GM10248 (cell line): Measurements from ENCODE around the gene CSGALNACT2.
"Not testable (repeated sequence)": the region's sequence is repeated elsewhere in the genome, so short reads cannot be mapped to it uniquely, and the experiment has no call there.

Source experiments
- CTCF ChIA-PET: fragments of 300-600 bp; sonication (Branson Sonifier 250); formaldehyde crosslinking; extraction: SDS; loops from one replicate; lab custom pipeline; 2021; ENCODE audit warnings: antibody characterized with exemption; lab: Yijun Ruan, JAX
- POLR2A ChIA-PET: fragments of 350-650 bp; sonication (Branson Sonifier 250); formaldehyde crosslinking; extraction: SDS; loops from one replicate; lab custom pipeline; 2020; ENCODE audit warnings: antibody characterized with exemption; lab: Yijun Ruan, JAX
- DNase-seq: peaks from one replicate; pipeline ENCODE4 v3.0.0; 2012; ENCODE audit errors: extremely low spot score
- TF ChIP-seq, protein P1 (sequence below): IDR thresholded peaks from 2 replicates; pipeline ENCODE4 v1.5.1; 2012; ENCODE audit warnings: mild to moderate bottlenecking, low read depth; ENCODE audit errors: extremely low read depth, missing control alignments, control extremely low read depth

The CSGALNACT2 gene

DNA sequence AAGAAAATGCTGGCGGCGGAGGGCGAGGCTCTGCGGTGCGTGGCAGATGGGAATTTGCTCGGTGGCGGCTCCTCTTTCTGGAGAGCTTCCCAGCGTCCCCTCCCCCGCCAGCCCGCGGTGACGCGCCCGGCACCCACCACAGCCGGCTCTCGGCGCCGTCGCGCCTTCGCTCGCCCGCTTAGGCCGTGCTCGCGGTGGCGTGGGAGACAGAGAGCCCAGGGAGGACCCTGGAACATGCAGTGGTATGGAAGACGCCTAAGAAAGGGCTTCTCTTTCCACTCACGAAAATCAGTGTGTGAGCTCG, 576 bp upstream of the CSGALNACT2 start:
- ChIA-PET POLR2A (interaction anchor here (0.6 to 1.1 kb wide), 2 partner anchors 16 to 27 kb away, joined by 3 read pairs; no protein-coding TSS in a partner anchor), CTCF (interaction anchor here (2.2 kb wide), 1 partner anchor 64 kb away, joined by 8 read pairs; no protein-coding TSS in a partner anchor)
- TF ChIP-seq, protein P1, sequence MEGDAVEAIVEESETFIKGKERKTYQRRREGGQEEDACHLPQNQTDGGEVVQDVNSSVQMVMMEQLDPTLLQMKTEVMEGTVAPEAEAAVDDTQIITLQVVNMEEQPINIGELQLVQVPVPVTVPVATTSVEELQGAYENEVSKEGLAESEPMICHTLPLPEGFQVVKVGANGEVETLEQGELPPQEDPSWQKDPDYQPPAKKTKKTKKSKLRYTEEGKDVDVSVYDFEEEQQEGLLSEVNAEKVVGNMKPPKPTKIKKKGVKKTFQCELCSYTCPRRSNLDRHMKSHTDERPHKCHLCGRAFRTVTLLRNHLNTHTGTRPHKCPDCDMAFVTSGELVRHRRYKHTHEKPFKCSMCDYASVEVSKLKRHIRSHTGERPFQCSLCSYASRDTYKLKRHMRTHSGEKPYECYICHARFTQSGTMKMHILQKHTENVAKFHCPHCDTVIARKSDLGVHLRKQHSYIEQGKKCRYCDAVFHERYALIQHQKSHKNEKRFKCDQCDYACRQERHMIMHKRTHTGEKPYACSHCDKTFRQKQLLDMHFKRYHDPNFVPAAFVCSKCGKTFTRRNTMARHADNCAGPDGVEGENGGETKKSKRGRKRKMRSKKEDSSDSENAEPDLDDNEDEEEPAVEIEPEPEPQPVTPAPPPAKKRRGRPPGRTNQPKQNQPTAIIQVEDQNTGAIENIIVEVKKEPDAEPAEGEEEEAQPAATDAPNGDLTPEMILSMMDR = no peak
- DNase-seq = no peak

GRCh38 chr10:43138757-43139241, 554 bp downstream of the CSGALNACT2 start:
- TF ChIP-seq, protein P1 = peak; percentile 5
- no peak for DNase-seq
- CTCF ChIA-PET = interaction anchor here (1.0 to 2.2 kb wide), 4 partner anchors 12 to 63 kb away, joined by 3 to 8 read pairs (median 4); no protein-coding TSS in a partner anchor
- POLR2A ChIA-PET = no interaction called here

- no peak for DNase-seq
- ChIA-PET POLR2A (no interaction called here), CTCF (no interaction called here)
- TF ChIP-seq, protein P1 = no peak
Observed at GRCh38 chr10:43141421-43141820, 3.2 kb downstream of the CSGALNACT2 start.

GRCh38 chr10:43145311-43145710, 7.1 kb downstream of the CSGALNACT2 start:
- TF ChIP-seq, protein P1 = no peak
- DNase-seq = no peak
- ChIA-PET POLR2A (no interaction called here), CTCF (interaction anchor here (1.8 kb wide), 1 partner anchor 56 kb away, joined by 6 read pairs; no protein-coding TSS in a partner anchor)

DNA sequence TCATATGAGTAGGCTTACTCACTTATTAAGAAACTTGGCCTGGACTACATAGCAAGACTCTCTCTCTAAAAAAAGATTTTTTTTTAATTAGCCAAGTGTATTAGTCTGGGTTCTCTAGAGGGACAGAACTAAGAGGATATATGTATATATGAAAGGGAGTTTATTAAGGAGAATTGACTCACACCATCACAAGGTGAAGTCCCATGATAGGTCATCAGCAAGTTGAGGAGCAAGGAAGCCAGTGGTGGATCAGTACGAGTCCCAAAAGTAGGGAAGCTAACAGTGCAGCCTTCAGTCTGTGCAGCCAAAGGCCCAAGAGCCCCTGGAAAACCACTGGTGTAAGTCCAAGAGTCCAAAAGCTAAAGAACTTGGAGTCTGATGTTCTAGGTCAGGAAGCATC, 7.7 kb downstream of the CSGALNACT2 start:
- POLR2A ChIA-PET, DNase-seq: not testable (repeated sequence)
- CTCF ChIA-PET = interaction anchor here (1.8 kb wide), 1 partner anchor 55 kb away, joined by 6 read pairs; no protein-coding TSS in a partner anchor

DNA sequence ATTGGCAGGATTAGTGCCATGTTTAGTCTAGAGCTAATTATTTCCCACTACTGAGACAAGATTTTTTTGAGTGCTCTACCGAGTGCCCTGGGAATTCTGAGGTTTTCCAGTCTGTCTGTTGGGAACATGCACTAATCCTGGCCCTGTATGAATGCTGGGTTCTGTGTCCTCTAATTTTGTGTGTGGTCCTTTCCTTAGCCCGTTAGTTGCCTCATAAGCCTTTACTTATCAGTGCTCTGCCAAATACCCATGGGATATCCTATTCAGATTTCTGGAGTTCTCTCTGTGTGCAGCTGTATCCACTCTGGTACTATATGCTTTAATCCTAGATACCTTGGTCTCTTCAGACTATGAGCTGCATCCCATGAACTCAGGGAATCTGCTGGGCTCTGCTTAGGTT, 13.1 kb downstream of the CSGALNACT2 start:
- TF ChIP-seq, protein P1 = no peak
- ChIA-PET CTCF (interaction anchor here (1.0 to 2.2 kb wide), 4 partner anchors 9 to 50 kb away, joined by 3 to 6 read pairs (median 5); no protein-coding TSS in a partner anchor), POLR2A (no interaction called here)
- no peak for DNase-seq

- TF ChIP-seq, protein P1 = no peak
- POLR2A ChIA-PET = no interaction called here
- CTCF ChIA-PET = interaction anchor here (1.4 to 1.9 kb wide), 2 partner anchors 19 to 21 kb away, joined by 5 read pairs; no protein-coding TSS in a partner anchor
- no peak for DNase-seq
Observed at GRCh38 chr10:43153901-43154300, 15.7 kb downstream of the CSGALNACT2 start.
